IMR-90 (cell line): ENCODE data around the gene FRK. TPM values are rescaled to one million over a fixed set of nuclear protein-coding genes. Genes with fewer than 3 reads are reported as not detected.

Experiments used
- ATAC-seq: fragments of 200-7000 bp; cut with Tn5 transposase; 2 replicates; pipeline ENCODE4 v1.9.1; 2020; ENCODE audit warnings: low read depth, mild to moderate bottlenecking, moderate library complexity
- BruUV-seq: library from RNA; stranded (reverse); fragments of 400-500 nt; replicated peaks from 2 replicates; lab custom pipeline; 2021; lab: Mats Ljungman, UMichigan
- CTCF ChIA-PET: fragments of 300-600 bp; formaldehyde crosslinking; extraction: SDS; loops from one replicate; lab custom pipeline; 2021; ENCODE audit warnings: antibody characterized with exemption; lab: Yijun Ruan, JAX
- POLR2A ChIA-PET: fragments of 300-600 bp; sonication (Branson Sonifier 250); formaldehyde crosslinking; loops from one replicate; lab custom pipeline; 2022; ENCODE audit warnings: antibody characterized with exemption; ENCODE audit not compliant: unreplicated experiment; lab: Charles Lee
- DNase-seq: peaks from one replicate; pipeline ENCODE4 v3.0.0; 2013
- H2AFZ ChIP-seq: replicated peaks from 2 replicates; pipeline ENCODE3; 2013; ENCODE audit warnings: low read length, mild to moderate bottlenecking; ENCODE audit not compliant: poor library complexity
- H2AK5ac ChIP-seq: 2 replicates; pipeline ENCODE4 v1.6.1; 2013; ENCODE audit warnings: low read depth, low read length, inconsistent platforms
- H2AK9ac ChIP-seq: replicated peaks from 2 replicates; pipeline ENCODE3; 2013; ENCODE audit warnings: mild to moderate bottlenecking, low read depth, low read length, moderate library complexity; ENCODE audit not compliant: poor library complexity
- H2BK120ac ChIP-seq: 2 replicates; pipeline ENCODE4 v1.6.1; 2013; ENCODE audit warnings: low read depth, low read length, inconsistent platforms
- H2BK15ac ChIP-seq: 3 replicates; pipeline ENCODE4 v1.6.1; 2013; ENCODE audit warnings: low read depth, low read length, inconsistent platforms
- H2BK20ac ChIP-seq: 2 replicates; pipeline ENCODE4 v1.6.1; 2013; ENCODE audit warnings: low read depth, mild to moderate bottlenecking, inconsistent platforms, low read length, moderate library complexity
- H2BK5ac ChIP-seq: 2 replicates; pipeline ENCODE4 v1.6.1; 2013; ENCODE audit warnings: mild to moderate bottlenecking, low read depth, low read length, inconsistent platforms; ENCODE audit not compliant: poor library complexity, severe bottlenecking
- H3K14ac ChIP-seq: replicated peaks from 2 replicates; pipeline ENCODE4 v1.6.1; 2013; ENCODE audit warnings: low read depth, low read length, inconsistent platforms
- H3K18ac ChIP-seq: 2 replicates; pipeline ENCODE4 v1.6.1; 2013; ENCODE audit warnings: low read depth, low read length, control low read depth
- H3K23ac ChIP-seq: 2 replicates; pipeline ENCODE4 v1.6.1; 2013; ENCODE audit warnings: low read depth, low read length, inconsistent platforms
- H3K27ac ChIP-seq: 2 replicates; pipeline ENCODE4 v1.5.1; 2013; ENCODE audit warnings: mild to moderate bottlenecking, control low read depth, low read length; ENCODE audit not compliant: insufficient read depth
- H3K27me3 ChIP-seq: 2 replicates; pipeline ENCODE4 v1.6.1; 2013; ENCODE audit warnings: low read length; ENCODE audit not compliant: control insufficient read depth, insufficient read depth
- H3K36me3 ChIP-seq: 2 replicates; pipeline ENCODE4 v1.6.1; 2013; ENCODE audit warnings: low read length, mixed read lengths; ENCODE audit not compliant: control insufficient read depth, insufficient read depth
- H3K4ac ChIP-seq: 2 replicates; pipeline ENCODE4 v1.6.1; 2013; ENCODE audit warnings: low read depth, low read length, inconsistent platforms
- H3K4me1 ChIP-seq: 2 replicates; pipeline ENCODE4 v1.6.1; 2013; ENCODE audit warnings: low read length, mixed read lengths; ENCODE audit not compliant: control insufficient read depth, insufficient read depth
- H3K4me2 ChIP-seq: 2 replicates; pipeline ENCODE4 v1.6.1; 2013; ENCODE audit warnings: low read depth, mild to moderate bottlenecking, control low read depth, low read length, moderate library complexity
- H3K4me3 ChIP-seq: 2 replicates; pipeline ENCODE4 v1.5.1; 2013; ENCODE audit warnings: low read depth, mild to moderate bottlenecking, control low read depth, low read length, moderate library complexity; ENCODE audit not compliant: insufficient read depth
- H3K56ac ChIP-seq: 2 replicates; pipeline ENCODE4 v1.6.1; 2013; ENCODE audit warnings: low read length, inconsistent platforms; ENCODE audit not compliant: insufficient read depth; ENCODE audit errors: extremely low read depth
- H3K79me1 ChIP-seq, 2 experiments: 2 replicates each; pipeline ENCODE4 v1.6.1; 2013; ENCODE audit warnings: low read length in 2 of 2, inconsistent platforms in 1 of 2, low read depth in 1 of 2
- H3K9ac ChIP-seq: 2 replicates; pipeline ENCODE4 v1.6.1; 2013; ENCODE audit warnings: low read depth, low read length, control low read depth
- H3K9me1 ChIP-seq: 2 replicates; pipeline ENCODE4 v1.6.1; 2013; ENCODE audit warnings: low read length, inconsistent platforms; ENCODE audit not compliant: insufficient read depth
- H3K9me3 ChIP-seq: 2 replicates; pipeline ENCODE4 v1.6.1; 2013; ENCODE audit warnings: low read length; ENCODE audit not compliant: control insufficient read depth, insufficient read depth
- H4K20me1 ChIP-seq: 2 replicates; pipeline ENCODE4 v1.6.1; 2013; ENCODE audit warnings: low read length, inconsistent platforms; ENCODE audit not compliant: insufficient read depth
- H4K5ac ChIP-seq: 2 replicates; pipeline ENCODE4 v1.6.1; 2013; ENCODE audit warnings: mild to moderate bottlenecking, low read depth, low read length, control low read depth
- H4K8ac ChIP-seq, 2 experiments: 2 replicates each; pipeline ENCODE4 v1.6.1; 2013; ENCODE audit warnings: low read depth in 2 of 2, low read length in 2 of 2, control low read depth in 1 of 2, inconsistent platforms in 1 of 2
- H4K91ac ChIP-seq: 2 replicates; pipeline ENCODE4 v1.6.1; 2013; ENCODE audit warnings: low read depth, low read length, inconsistent platforms; ENCODE audit not compliant: insufficient read depth
- BHLHE40 ChIP-seq: fragments of 150-350 bp; IDR thresholded peaks from 2 replicates; pipeline ENCODE4 v1.6.1; 2016; ENCODE audit warnings: mild to moderate bottlenecking, low read depth, low read length
- CEBPB ChIP-seq: IDR thresholded peaks from 2 replicates; pipeline ENCODE4 v1.6.1; 2012; ENCODE audit warnings: low read depth, low read length, improper control_type of control experiment
- CHD1 ChIP-seq: IDR thresholded peaks from 2 replicates; pipeline ENCODE4 v1.6.1; 2012; ENCODE audit warnings: low read depth, low read length, improper control_type of control experiment
- CTCF ChIP-seq: conservative IDR thresholded peaks from 2 replicates; pipeline ENCODE4 v1.5.1; 2012; ENCODE audit warnings: mild to moderate bottlenecking, low read depth, low read length, improper control_type of control experiment
- ELK1 ChIP-seq: fragments of 150-350 bp; IDR thresholded peaks from 2 replicates; pipeline ENCODE4 v1.6.1; 2016; ENCODE audit warnings: low read depth, mild to moderate bottlenecking, low read length, moderate library complexity, borderline replicate concordance
- FOS ChIP-seq: fragments of 150-350 bp; IDR thresholded peaks from 2 replicates; pipeline ENCODE4 v1.6.1; 2016; ENCODE audit warnings: low read depth, low read length
- MAFK ChIP-seq: IDR thresholded peaks from 2 replicates; pipeline ENCODE4 v1.6.1; 2012; ENCODE audit warnings: low read depth, low read length, improper control_type of control experiment
- MAZ ChIP-seq: IDR thresholded peaks from 2 replicates; pipeline ENCODE4 v1.6.1; 2012; ENCODE audit warnings: low read depth, mild to moderate bottlenecking, low read length, improper control_type of control experiment, moderate library complexity, borderline replicate concordance
- MXI1 ChIP-seq: IDR thresholded peaks from 2 replicates; pipeline ENCODE4 v1.6.1; 2012; ENCODE audit warnings: low read depth, mild to moderate bottlenecking, low read length, moderate library complexity, borderline replicate concordance
- NFE2L2 ChIP-seq: fragments of 150-350 bp; IDR thresholded peaks from 2 replicates; pipeline ENCODE4 v1.6.1; 2016; ENCODE audit warnings: low read depth, mild to moderate bottlenecking, low read length
- POLR2A ChIP-seq: IDR thresholded peaks from 2 replicates; pipeline ENCODE4 v1.6.1; 2012; ENCODE audit warnings: mild to moderate bottlenecking, low read depth, low read length
- RAD21 ChIP-seq: IDR thresholded peaks from 2 replicates; pipeline ENCODE4 v1.6.1; 2012; ENCODE audit warnings: low read length, improper control_type of control experiment
- RCOR1 ChIP-seq: IDR thresholded peaks from 2 replicates; pipeline ENCODE4 v1.6.1; 2012; ENCODE audit warnings: mild to moderate bottlenecking, low read length, improper control_type of control experiment; ENCODE audit not compliant: insufficient replicate concordance
- RFX5 ChIP-seq: IDR thresholded peaks from 2 replicates; pipeline ENCODE4 v1.8.0; 2012; ENCODE audit warnings: low read depth, mild to moderate bottlenecking, low read length, moderate library complexity
- SMC3 ChIP-seq: fragments of 150-350 bp; IDR thresholded peaks from 2 replicates; pipeline ENCODE4 v1.6.1; 2016; ENCODE audit warnings: low read depth, mild to moderate bottlenecking, antibody characterized with exemption, low read length, moderate library complexity
- USF2 ChIP-seq: fragments of 150-350 bp; IDR thresholded peaks from 2 replicates; pipeline ENCODE4 v1.6.1; 2017; ENCODE audit warnings: mild to moderate bottlenecking, antibody characterized with exemption, low read length, low read depth
- WGBS, 2 experiments: methylation state at CpG; one replicate each; pipeline versions ENCODE4 v1.1.5 to v1.1.7; 2013; ENCODE audit warnings: missing lambda C conversion rate in 2 of 2; ENCODE audit not compliant: insufficient read length in 1 of 2; ENCODE audit errors: extremely low coverage in 2 of 2; 5-methylcytosine and 5-hydroxymethylcytosine counted together
- dilution Hi-C: fragments of 300-500 bp; cut with HindIII; formaldehyde crosslinking; loops from one replicate; pipeline ENCODE4 v1.14.3; 2018; ENCODE audit warnings: low sequenced_read_pairs; ENCODE audit not compliant: unreplicated experiment
- in situ Hi-C: fragments of 300-500 bp; cut with MboI; formaldehyde crosslinking; loops from 3 replicates; pipeline ENCODE4 v1.14.3; 2019; ENCODE audit warnings: low sequenced_read_pairs, inconsistent platforms, mixed read lengths
- intact Hi-C: fragments of 100-400 bp; cut with micrococcal nuclease; formaldehyde crosslinking; loops from 2 replicates; pipeline ENCODE4 v1.10.0; 2022
- polyA plus RNA-seq, 3 experiments: library from polyadenylated mRNA; depleted of rRNA; stranded (reverse); fragments of >200 nt; gene quantifications; 2 replicates each; pipeline ENCODE4 v1.2.3, GENCODE V29; 2012; ENCODE audit warnings: low replicate concordance in 1 of 3
- total RNA-seq: library from RNA; depleted of rRNA; stranded (reverse); fragments of >200 nt; gene quantifications from 2 replicates; pipeline ENCODE4 v1.2.3, GENCODE V29; 2012

FRK gene
- total and polyA plus RNA-seq, 2 of the 4 experiments (the other 2 are of a cell fraction), result under 0.01 to 0.02 TPM

GRCh38 chr6:116106146-116106545, 45.5 kb upstream of the FRK start:
- CTCF ChIA-PET, result interaction anchor here (0.7 kb wide), 1 partner anchor 136 kb away, joined by 7 read pairs; no protein-coding TSS in a partner anchor
- POLR2A ChIA-PET, result no interaction called here

More at GRCh38 chr6:116106146-116106545, 45.5 kb upstream of the FRK start:
- Histone ChIP-seq H4K5ac (no peak overlapping the region), H3K4ac (no peak overlapping the region), H3K4me1 (peaks cover 20% of the 10 kb centered on the region), H3K23ac (no peak overlapping the region), H3K27me3 (no peaks in the 10 kb centered on the region), H3K36me3 (peaks cover 9% of the 10 kb centered on the region), H3K79me1 (peaks cover 20 to 22% of the 10 kb centered on the region in 2 experiments; a peak in 3 of 4 replicates), H3K27ac (no peak overlapping the region; the same call in 1 of the 2 replicates), H2BK5ac (peak overlapping the region; percentile 24), H4K20me1 (no peaks in the 10 kb centered on the region), H3K9me1 (no peaks in the 10 kb centered on the region), H3K4me3 (no peak overlapping the region), H2BK120ac (no peak overlapping the region), H2AFZ (no peak overlapping the region), H4K8ac (peak overlapping the region in 1 of 2 experiments; percentile 74; a peak in 1 of 4 replicates), H2BK20ac (no peak overlapping the region), H3K4me2 (peak overlapping the region; percentile 40; the same call in 1 of the 2 replicates), H4K91ac (no peak overlapping the region), H3K9me3 (no peaks in the 10 kb centered on the region), H3K9ac (no peak overlapping the region), H2AK9ac (no peak overlapping the region), H2AK5ac (no peak overlapping the region), H3K18ac (peak overlapping the region; percentile 29; the same call in 1 of the 2 replicates), H3K56ac (no peak overlapping the region), H2BK15ac (no peak overlapping the region), H3K14ac (no peak overlapping the region)
- BruUV-seq, result no TSS peak
- DNase-seq, result no peak
- dilution Hi-C loops, result no loop called here
- 0 out of 2 replicates have a peak, but pooled peaks have one; percentile 18 for ATAC-seq
- TF ChIP-seq POLR2A (no peak), SMC3 (no peak), NFE2L2 (no peak), CEBPB (no peak), RAD21 (no peak), MAZ (no peak), RFX5 (no peak), MAFK (no peak), USF2 (no peak), BHLHE40 (no peak), CHD1 (no peak), ELK1 (no peak), CTCF (no peak), MXI1 (no peak), FOS (no peak), RCOR1 (no peak)
- no CpG with 5 or more reads among the region's 1 CpG for WGBS, 2 experiments
- intact Hi-C loops, result no loop called here
- in situ Hi-C loops, result no loop called here
